GM23338 (cell line): Measurements from ENCODE around the gene GALM. TPM values are rescaled to one million over a fixed set of nuclear protein-coding genes. Genes with fewer than 3 reads are reported as not detected.

ENCODE experiments used
- ATAC-seq: fragments of 200-7000 bp; cut with Tn5 transposase; 3 replicates; pipeline ENCODE4 v1.9.1; 2020
- DNase-seq: peaks from one replicate; pipeline ENCODE4 v3.0.0-alpha.2; 2015; ENCODE audit warnings: low spot score
- H2AFZ ChIP-seq: fragments of 200-600 bp; sonication (generic); 2 replicates; pipeline ENCODE4 v1.8.0; 2016; ENCODE audit warnings: antibody characterized with exemption, mild to moderate bottlenecking, moderate library complexity
- H3F3A ChIP-seq: fragments of 200-600 bp; sonication (generic); replicated peaks from 2 replicates; pipeline ENCODE4 v1.8.0; 2017; ENCODE audit warnings: antibody characterized with exemption, mixed run types, low read depth
- H3K27ac ChIP-seq: fragments of 200-600 bp; sonication (generic); 2 replicates; pipeline ENCODE4 v1.6.1; 2016; ENCODE audit warnings: low read depth
- H3K27me3 ChIP-seq: fragments of 200-600 bp; sonication (generic); 2 replicates; pipeline ENCODE4 v1.8.0; 2016; ENCODE audit warnings: mild to moderate bottlenecking, mixed run types, moderate library complexity; ENCODE audit not compliant: insufficient read depth
- H3K36me3 ChIP-seq: fragments of 200-600 bp; sonication (generic); 2 replicates; pipeline ENCODE4 v1.8.0; 2016; ENCODE audit warnings: mild to moderate bottlenecking; ENCODE audit not compliant: insufficient read depth
- H3K4me1 ChIP-seq: fragments of 200-600 bp; sonication (generic); 2 replicates; pipeline ENCODE4 v1.8.0; 2016; ENCODE audit warnings: mild to moderate bottlenecking, moderate library complexity; ENCODE audit not compliant: insufficient read depth
- H3K4me2 ChIP-seq: fragments of 200-600 bp; sonication (generic); 2 replicates; pipeline ENCODE4 v1.7.1; 2017; ENCODE audit warnings: mixed run types
- H3K4me3 ChIP-seq: fragments of 200-600 bp; sonication (generic); 2 replicates; pipeline ENCODE4 v1.6.1; 2016; ENCODE audit warnings: mixed run types
- H3K79me2 ChIP-seq: fragments of 200-600 bp; sonication (generic); replicated peaks from 2 replicates; pipeline ENCODE4 v1.8.0; 2017; ENCODE audit warnings: mild to moderate bottlenecking; ENCODE audit not compliant: insufficient read depth
- H3K9me2 ChIP-seq: fragments of 200-600 bp; sonication (generic); 2 replicates; pipeline ENCODE4 v1.8.0; 2017; ENCODE audit not compliant: insufficient read depth
- H4K20me1 ChIP-seq: fragments of 200-600 bp; sonication (generic); replicated peaks from 2 replicates; pipeline ENCODE4 v1.8.0; 2017; ENCODE audit warnings: mild to moderate bottlenecking; ENCODE audit not compliant: insufficient read depth
- H3K27ac Mint-ChIP-seq: 2 replicates; pipeline ENCODE4 v1.8.0; 2020; ENCODE audit warnings: inconsistent platforms, mild to moderate bottlenecking, moderate library complexity, mixed read lengths
- H3K27me3 Mint-ChIP-seq: 3 replicates; pipeline ENCODE4 v1.8.0; 2022; ENCODE audit warnings: low read depth, mild to moderate bottlenecking, moderate library complexity, mixed read lengths, inconsistent platforms; ENCODE audit not compliant: insufficient read depth, poor library complexity
- H3K36me3 Mint-ChIP-seq: 3 replicates; pipeline ENCODE4 v1.8.0; 2021; ENCODE audit warnings: low read depth, mild to moderate bottlenecking, inconsistent platforms, moderate library complexity, mixed read lengths
- H3K4me1 Mint-ChIP-seq: 3 replicates; pipeline ENCODE4 v1.8.0; 2020; ENCODE audit warnings: mild to moderate bottlenecking, inconsistent platforms, mixed read lengths
- H3K4me3 Mint-ChIP-seq: 3 replicates; pipeline ENCODE4 v1.8.0; 2021; ENCODE audit warnings: moderate library complexity, mild to moderate bottlenecking, inconsistent platforms, mixed read lengths
- H3K9me3 Mint-ChIP-seq: 3 replicates; pipeline ENCODE4 v1.8.0; 2020; ENCODE audit warnings: moderate library complexity, mild to moderate bottlenecking, inconsistent platforms, mixed read lengths
- CREB1 ChIP-seq: fragments of 250-450 bp; sonication (Bioruptor Pico); IDR thresholded peaks from 2 replicates; pipeline ENCODE4 v1.5.0; 2020; ENCODE audit warnings: low read depth, mild to moderate bottlenecking, moderate library complexity
- EZH2phosphoT487 ChIP-seq: fragments of 200-600 bp; sonication (generic); IDR thresholded peaks from one replicate; pipeline ENCODE4 v1.8.1; 2018; ENCODE audit warnings: antibody characterized with exemption; ENCODE audit not compliant: unreplicated experiment
- JUNB ChIP-seq: IDR thresholded peaks from one replicate; pipeline ENCODE4 v1.6.1; 2016; ENCODE audit warnings: antibody characterized with exemption; ENCODE audit not compliant: unreplicated experiment
- NANOG ChIP-seq: IDR thresholded peaks from 2 replicates; pipeline ENCODE4 v1.6.1; 2016; ENCODE audit warnings: antibody characterized with exemption, borderline replicate concordance
- POLR2AphosphoS5 ChIP-seq: IDR thresholded peaks from 2 replicates; pipeline ENCODE4 v1.6.1; 2016; ENCODE audit warnings: antibody characterized with exemption, low read depth
- REST ChIP-seq: IDR thresholded peaks from one replicate; pipeline ENCODE4 v1.6.1; 2018; ENCODE audit warnings: antibody characterized with exemption; ENCODE audit not compliant: unreplicated experiment
- ZNF114 ChIP-seq: fragments of 250-450 bp; sonication (Bioruptor Pico); IDR thresholded peaks from 2 replicates; pipeline ENCODE4 v1.5.0; 2020; ENCODE audit warnings: mild to moderate bottlenecking, moderate library complexity
- ZNF331 ChIP-seq: fragments of 250-450 bp; sonication (Bioruptor Pico); IDR thresholded peaks from 2 replicates; pipeline ENCODE4 v1.5.0; 2020; ENCODE audit warnings: low read depth, mild to moderate bottlenecking, moderate library complexity
- polyA plus RNA-seq: library from polyadenylated mRNA; unstranded; fragments of >200 nt; fragmentation: Nextera tagmentation; extraction: Ambion mirVana; gene quantifications from 2 replicates; pipeline ENCODE4 v1.2.1, GENCODE V29; 2016
- total RNA-seq: library from RNA; depleted of rRNA; stranded (reverse); fragments of >200 nt; shearing (Covaris generic); gene quantifications from 2 replicates; pipeline ENCODE4 v1.2.3, GENCODE V29; 2014
- TF ChIP-seq, protein P1 (sequence below), 2 experiments: fragments of 200-600 bp in 1 of 2; sonication (generic) in 1 of 2; conservative IDR thresholded peaks; 2 replicates each; pipeline versions ENCODE4 v1.5.1 to v1.6.1; 2016 to 2017; ENCODE audit warnings: antibody characterized with exemption in 2 of 2, low read depth in 2 of 2, mild to moderate bottlenecking in 2 of 2, moderate library complexity in 1 of 2
- TF ChIP-seq, protein P2 (sequence below): fragments of 250-450 bp; sonication (Bioruptor Pico); IDR thresholded peaks from 2 replicates; pipeline ENCODE4 v1.5.0; 2020; ENCODE audit warnings: mild to moderate bottlenecking, moderate library complexity

Gene GALM
- total and polyA plus RNA-seq, 2 experiments from 2014 or later: 9.3 to 21.6 TPM

DNA sequence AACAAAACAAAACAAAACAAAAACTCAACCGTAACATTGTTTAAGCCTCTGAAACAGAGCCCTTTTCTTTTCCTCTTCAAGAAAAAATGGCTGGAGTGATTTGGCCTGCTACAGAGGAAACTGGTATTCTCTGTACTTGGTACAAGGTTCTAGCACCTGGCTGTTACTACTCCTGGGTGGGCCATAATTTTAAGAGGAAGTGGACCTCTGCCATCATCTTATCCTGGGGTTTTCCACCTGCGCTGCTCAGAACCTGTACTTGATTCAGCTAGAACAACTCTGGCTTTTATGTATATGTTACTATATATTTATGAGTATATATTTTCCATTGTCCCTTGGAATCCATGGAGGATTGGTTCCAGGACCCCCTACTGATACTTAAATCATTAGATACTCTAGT, 62.8 kb downstream of the GALM start (continued):
- TF ChIP-seq REST (no peak), JUNB (no peak)
- TF ChIP-seq, protein P1, sequence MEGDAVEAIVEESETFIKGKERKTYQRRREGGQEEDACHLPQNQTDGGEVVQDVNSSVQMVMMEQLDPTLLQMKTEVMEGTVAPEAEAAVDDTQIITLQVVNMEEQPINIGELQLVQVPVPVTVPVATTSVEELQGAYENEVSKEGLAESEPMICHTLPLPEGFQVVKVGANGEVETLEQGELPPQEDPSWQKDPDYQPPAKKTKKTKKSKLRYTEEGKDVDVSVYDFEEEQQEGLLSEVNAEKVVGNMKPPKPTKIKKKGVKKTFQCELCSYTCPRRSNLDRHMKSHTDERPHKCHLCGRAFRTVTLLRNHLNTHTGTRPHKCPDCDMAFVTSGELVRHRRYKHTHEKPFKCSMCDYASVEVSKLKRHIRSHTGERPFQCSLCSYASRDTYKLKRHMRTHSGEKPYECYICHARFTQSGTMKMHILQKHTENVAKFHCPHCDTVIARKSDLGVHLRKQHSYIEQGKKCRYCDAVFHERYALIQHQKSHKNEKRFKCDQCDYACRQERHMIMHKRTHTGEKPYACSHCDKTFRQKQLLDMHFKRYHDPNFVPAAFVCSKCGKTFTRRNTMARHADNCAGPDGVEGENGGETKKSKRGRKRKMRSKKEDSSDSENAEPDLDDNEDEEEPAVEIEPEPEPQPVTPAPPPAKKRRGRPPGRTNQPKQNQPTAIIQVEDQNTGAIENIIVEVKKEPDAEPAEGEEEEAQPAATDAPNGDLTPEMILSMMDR (conservative IDR thresholded peaks at IDR 0.05; ENCODE audit: low read depth in 2 of 2): no peak

DNA sequence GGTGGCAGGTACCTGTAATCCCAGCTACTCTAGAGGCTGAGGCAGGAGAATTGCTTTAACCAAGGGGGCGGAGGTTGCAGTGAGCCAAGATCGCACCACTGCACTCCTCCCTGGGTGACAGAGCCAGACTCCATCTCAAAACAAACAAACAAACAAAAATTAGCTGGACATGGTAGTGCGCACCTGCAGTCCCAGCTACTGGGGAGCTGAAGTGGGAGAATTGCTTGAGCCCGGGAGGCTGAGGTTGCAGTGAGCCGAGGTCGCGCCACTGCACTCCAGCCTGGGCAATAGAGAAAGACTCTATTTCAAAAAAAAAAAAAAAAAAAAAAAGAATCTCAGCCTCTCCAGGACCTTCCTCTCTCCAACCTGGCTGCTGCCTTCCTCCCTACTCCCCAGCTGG, 65.2 kb downstream of the GALM start:
- Histone ChIP-seq H3K27ac (no peak overlapping the region), H3K79me2 (no peaks in the 10 kb centered on the region), H3K27me3 (no peaks in the 10 kb centered on the region), H3K4me3 (no peak overlapping the region), H3K9me2 (no peaks in the 10 kb centered on the region), H3F3A (0 out of 2 replicates have a peak, but pooled peaks cover 4% of the 10 kb centered on the region), H2AFZ (no peak overlapping the region), H3K36me3 (no peaks in the 10 kb centered on the region), H4K20me1 (no peaks in the 10 kb centered on the region; the same call in none of the 2 replicates), H3K4me1 (no peaks in the 10 kb centered on the region), H3K4me2 (no peak overlapping the region)
- no peak overlapping the region for H3K27ac Mint-ChIP-seq
- peaks cover 3% of the 10 kb centered on the region for H3K27me3 Mint-ChIP-seq
- no peaks in the 10 kb centered on the region for H3K9me3 Mint-ChIP-seq
- DNase-seq: no peak
- H3K4me3 Mint-ChIP-seq: no peak overlapping the region
- H3K36me3 Mint-ChIP-seq: no peaks in the 10 kb centered on the region; the same call in 1 of the 3 replicates
- no peaks in the 10 kb centered on the region; the same call in 1 of the 3 replicates for H3K4me1 Mint-ChIP-seq
- no peak for ATAC-seq
- TF ChIP-seq ZNF331 (no peak), NANOG (no peak), JUNB (no peak), POLR2AphosphoS5 (no peak), REST (no peak), CREB1 (CRISPR knock-in tag) (no peak), ZNF114 (no peak), EZH2phosphoT487 (no peak)
- TF ChIP-seq, protein P2, sequence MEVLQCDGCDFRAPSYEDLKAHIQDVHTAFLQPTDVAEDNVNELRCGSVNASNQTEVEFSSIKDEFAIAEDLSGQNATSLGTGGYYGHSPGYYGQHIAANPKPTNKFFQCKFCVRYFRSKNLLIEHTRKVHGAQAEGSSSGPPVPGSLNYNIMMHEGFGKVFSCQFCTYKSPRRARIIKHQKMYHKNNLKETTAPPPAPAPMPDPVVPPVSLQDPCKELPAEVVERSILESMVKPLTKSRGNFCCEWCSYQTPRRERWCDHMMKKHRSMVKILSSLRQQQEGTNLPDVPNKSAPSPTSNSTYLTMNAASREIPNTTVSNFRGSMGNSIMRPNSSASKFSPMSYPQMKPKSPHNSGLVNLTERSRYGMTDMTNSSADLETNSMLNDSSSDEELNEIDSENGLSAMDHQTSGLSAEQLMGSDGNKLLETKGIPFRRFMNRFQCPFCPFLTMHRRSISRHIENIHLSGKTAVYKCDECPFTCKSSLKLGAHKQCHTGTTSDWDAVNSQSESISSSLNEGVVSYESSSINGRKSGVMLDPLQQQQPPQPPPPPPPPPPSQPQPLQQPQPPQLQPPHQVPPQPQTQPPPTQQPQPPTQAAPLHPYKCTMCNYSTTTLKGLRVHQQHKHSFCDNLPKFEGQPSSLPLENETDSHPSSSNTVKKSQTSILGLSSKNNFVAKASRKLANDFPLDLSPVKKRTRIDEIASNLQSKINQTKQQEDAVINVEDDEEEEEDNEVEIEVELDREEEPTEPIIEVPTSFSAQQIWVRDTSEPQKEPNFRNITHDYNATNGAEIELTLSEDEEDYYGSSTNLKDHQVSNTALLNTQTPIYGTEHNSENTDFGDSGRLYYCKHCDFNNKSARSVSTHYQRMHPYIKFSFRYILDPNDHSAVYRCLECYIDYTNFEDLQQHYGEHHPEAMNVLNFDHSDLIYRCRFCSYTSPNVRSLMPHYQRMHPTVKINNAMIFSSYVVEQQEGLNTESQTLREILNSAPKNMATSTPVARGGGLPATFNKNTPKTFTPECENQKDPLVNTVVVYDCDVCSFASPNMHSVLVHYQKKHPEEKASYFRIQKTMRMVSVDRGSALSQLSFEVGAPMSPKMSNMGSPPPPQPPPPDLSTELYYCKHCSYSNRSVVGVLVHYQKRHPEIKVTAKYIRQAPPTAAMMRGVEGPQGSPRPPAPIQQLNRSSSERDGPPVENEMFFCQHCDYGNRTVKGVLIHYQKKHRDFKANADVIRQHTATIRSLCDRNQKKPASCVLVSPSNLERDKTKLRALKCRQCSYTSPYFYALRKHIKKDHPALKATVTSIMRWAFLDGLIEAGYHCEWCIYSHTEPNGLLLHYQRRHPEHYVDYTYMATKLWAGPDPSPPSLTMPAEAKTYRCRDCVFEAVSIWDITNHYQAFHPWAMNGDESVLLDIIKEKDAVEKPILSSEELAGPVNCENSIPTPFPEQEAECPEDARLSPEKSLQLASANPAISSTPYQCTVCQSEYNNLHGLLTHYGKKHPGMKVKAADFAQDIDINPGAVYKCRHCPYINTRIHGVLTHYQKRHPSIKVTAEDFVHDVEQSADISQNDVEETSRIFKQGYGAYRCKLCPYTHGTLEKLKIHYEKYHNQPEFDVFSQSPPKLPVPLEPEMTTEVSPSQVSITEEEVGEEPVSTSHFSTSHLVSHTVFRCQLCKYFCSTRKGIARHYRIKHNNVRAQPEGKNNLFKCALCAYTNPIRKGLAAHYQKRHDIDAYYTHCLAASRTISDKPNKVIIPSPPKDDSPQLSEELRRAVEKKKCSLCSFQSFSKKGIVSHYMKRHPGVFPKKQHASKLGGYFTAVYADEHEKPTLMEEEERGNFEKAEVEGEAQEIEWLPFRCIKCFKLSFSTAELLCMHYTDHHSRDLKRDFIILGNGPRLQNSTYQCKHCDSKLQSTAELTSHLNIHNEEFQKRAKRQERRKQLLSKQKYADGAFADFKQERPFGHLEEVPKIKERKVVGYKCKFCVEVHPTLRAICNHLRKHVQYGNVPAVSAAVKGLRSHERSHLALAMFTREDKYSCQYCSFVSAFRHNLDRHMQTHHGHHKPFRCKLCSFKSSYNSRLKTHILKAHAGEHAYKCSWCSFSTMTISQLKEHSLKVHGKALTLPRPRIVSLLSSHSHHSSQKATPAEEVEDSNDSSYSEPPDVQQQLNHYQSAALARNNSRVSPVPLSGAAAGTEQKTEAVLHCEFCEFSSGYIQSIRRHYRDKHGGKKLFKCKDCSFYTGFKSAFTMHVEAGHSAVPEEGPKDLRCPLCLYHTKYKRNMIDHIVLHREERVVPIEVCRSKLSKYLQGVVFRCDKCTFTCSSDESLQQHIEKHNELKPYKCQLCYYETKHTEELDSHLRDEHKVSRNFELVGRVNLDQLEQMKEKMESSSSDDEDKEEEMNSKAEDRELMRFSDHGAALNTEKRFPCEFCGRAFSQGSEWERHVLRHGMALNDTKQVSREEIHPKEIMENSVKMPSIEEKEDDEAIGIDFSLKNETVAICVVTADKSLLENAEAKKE (CRISPR knock-in tag): no peak
